HepG2 (cell line): ENCODE results near the gene EIF4H. TPM values are rescaled to one million over a fixed set of nuclear protein-coding genes. Genes with fewer than 3 reads are reported as not detected.
A peak's percentile ranks its signal among the peaks of the same experiment; 100 is the strongest.

Source experiments
- ATAC-seq: fragments of 200-7000 bp; cut with Tn5 transposase; 3 replicates; pipeline ENCODE4 v1.9.1; 2020; ENCODE audit warnings: mild to moderate bottlenecking, moderate library complexity
- BruUV-seq: library from RNA; stranded (reverse); fragments of 400-500 nt; replicated peaks from 2 replicates; lab custom pipeline; 2021; lab: Mats Ljungman, UMichigan
- CTCF ChIA-PET: fragments of 300-600 bp; formaldehyde crosslinking; extraction: SDS; loops from one replicate; lab custom pipeline; 2021; ENCODE audit warnings: low total read pairs, inconsistent platforms, low intra/inter-chr PET ratio; lab: Yijun Ruan, JAX
- POLR2A ChIA-PET: fragments of 350-600 bp; sonication (Branson Sonifier 250); formaldehyde crosslinking; loops from one replicate; lab custom pipeline; 2020; ENCODE audit warnings: antibody characterized with exemption, inconsistent platforms; lab: Yijun Ruan, JAX
- DNase-seq: peaks from one replicate; pipeline ENCODE4 v3.0.0-alpha.2; 2015; ENCODE audit warnings: low spot score
- FAIRE-seq: peaks from 3 replicates; lab custom pipeline; 2011; peaks lifted over from hg19 to GRCh38; lab: Jason Lieb, UNC
- H2AFZ ChIP-seq: one replicate; pipeline ENCODE4 v1.6.1; 2011; ENCODE audit warnings: low read length, inconsistent platforms
- H3K27ac ChIP-seq: fragments of 300-600 bp; 3 replicates; pipeline ENCODE4 v1.8.0; 2011; ENCODE audit warnings: mixed run types, mild to moderate bottlenecking, mixed read lengths, low read length, inconsistent platforms; ENCODE audit not compliant: insufficient read depth; ENCODE audit errors: extremely low read length
- H3K27me3 ChIP-seq, 2 experiments: fragments of 200-600 bp in 1 of 2; 2 replicates in 1 of 2; 3 replicates in 1 of 2; pipeline versions ENCODE4 v1.6.0 to v1.8.0; 2011; ENCODE audit warnings: low read length in 2 of 2, mild to moderate bottlenecking in 2 of 2, moderate library complexity in 2 of 2, inconsistent platforms in 1 of 2; ENCODE audit not compliant: insufficient read depth in 2 of 2, control insufficient read depth in 1 of 2
- H3K36me3 ChIP-seq, 2 experiments: fragments of 200-600 bp in 1 of 2; replicated peaks in 1 of 2; 2 replicates in 1 of 2; 3 replicates in 1 of 2; pipeline versions ENCODE4 v1.5.1 to v1.8.0; 2011; ENCODE audit warnings: low read length in 2 of 2, inconsistent platforms in 1 of 2; ENCODE audit not compliant: insufficient read depth in 2 of 2, control insufficient read depth in 1 of 2
- H3K4me1 ChIP-seq: 2 replicates; pipeline ENCODE4 v1.5.1; 2012; ENCODE audit warnings: low read length, inconsistent platforms; ENCODE audit not compliant: insufficient read depth
- H3K4me2 ChIP-seq: 2 replicates; pipeline ENCODE4 v1.6.0; 2011; ENCODE audit warnings: low read depth, low read length, inconsistent platforms
- H3K4me3 ChIP-seq, 3 experiments: fragments of 200-600 bp in 1 of 3; sonication (generic), shearing (Covaris generic) in 1 of 3; replicated peaks in 1 of 3; 2 replicates each; pipeline ENCODE4 v1.5.1; 2011 to 2016; ENCODE audit warnings: low read length in 3 of 3, inconsistent platforms in 2 of 3, low read depth in 2 of 3, mild to moderate bottlenecking in 2 of 3, control low read depth in 1 of 3, mixed read lengths in 1 of 3; ENCODE audit not compliant: insufficient read depth in 1 of 3
- H3K79me2 ChIP-seq: one replicate; pipeline ENCODE4 v1.6.1; 2011; ENCODE audit warnings: low read length, inconsistent platforms; ENCODE audit not compliant: insufficient read depth
- H3K9ac ChIP-seq: 2 replicates; pipeline ENCODE4 v1.6.0; 2011; ENCODE audit warnings: mild to moderate bottlenecking, low read depth, low read length, inconsistent platforms; ENCODE audit not compliant: insufficient read depth
- H3K9me3 ChIP-seq: 2 replicates; pipeline ENCODE4 v1.5.1; 2012; ENCODE audit warnings: mild to moderate bottlenecking, low read length
- H4K20me1 ChIP-seq: 2 replicates; pipeline ENCODE4 v1.6.0; 2011; ENCODE audit warnings: inconsistent platforms, mild to moderate bottlenecking, low read length, moderate library complexity; ENCODE audit not compliant: insufficient read depth
- CREB1 ChIP-seq, 2 experiments: fragments of 450-650 bp in 1 of 2; IDR thresholded peaks; 2 replicates each; pipeline ENCODE4 v1.6.1; 2016 to 2017; ENCODE audit warnings: control low read depth in 1 of 2, mild to moderate bottlenecking in 1 of 2, missing compliant biosample characterization in 1 of 2, missing genetic modification characterization in 1 of 2
- FIP1L1 ChIP-seq: fragments of 200-400 bp; formaldehyde crosslinking; IDR thresholded peaks from 2 replicates; pipeline ENCODE4 v1.6.1; 2018; ENCODE audit warnings: low read depth, mild to moderate bottlenecking, low read length, moderate library complexity, borderline replicate concordance; ENCODE audit not compliant: insufficient read depth
- HMG20A ChIP-seq: IDR thresholded peaks from 2 replicates; pipeline ENCODE4 v1.6.1; 2016; ENCODE audit warnings: borderline replicate concordance
- HNRNPUL1 ChIP-seq: fragments of 200-400 bp; formaldehyde crosslinking; IDR thresholded peaks from 2 replicates; pipeline ENCODE4 v1.6.1; 2017; ENCODE audit warnings: low read depth, mild to moderate bottlenecking, low read length, moderate library complexity
- MED1 ChIP-seq: sonication (generic); formaldehyde crosslinking; IDR thresholded peaks from 2 replicates; pipeline ENCODE4 v1.4.0; 2020; ENCODE audit warnings: missing genetic modification reagents
- NFYC ChIP-seq: IDR thresholded peaks from 2 replicates; pipeline ENCODE4 v1.6.1; 2016; ENCODE audit warnings: missing genetic modification reagents, missing compliant biosample characterization
- NR2F1 ChIP-seq, 2 experiments: fragments of 450-650 bp in 1 of 2; formaldehyde crosslinking in 1 of 2; IDR thresholded peaks; 2 replicates each; pipeline versions ENCODE4 v1.5.0 to v1.6.1; 2016 to 2020; ENCODE audit warnings: mild to moderate bottlenecking in 1 of 2, missing compliant biosample characterization in 1 of 2, missing genetic modification reagents in 1 of 2, moderate library complexity in 1 of 2
- SAP130 ChIP-seq: IDR thresholded peaks from 2 replicates; pipeline ENCODE4 v1.6.1; 2016; ENCODE audit warnings: low read depth
- SNAPC5 ChIP-seq: sonication (generic); formaldehyde crosslinking; IDR thresholded peaks from 2 replicates; pipeline ENCODE4 v1.8.1; 2023; ENCODE audit warnings: mild to moderate bottlenecking, missing genetic modification reagents, borderline replicate concordance
- SP5 ChIP-seq: IDR thresholded peaks from 2 replicates; pipeline ENCODE4 v1.6.1; 2016; ENCODE audit warnings: low read depth, borderline replicate concordance
- STAG1 ChIP-seq: sonication (generic); formaldehyde crosslinking; IDR thresholded peaks from 2 replicates; pipeline ENCODE4 v1.4.0; 2020; ENCODE audit warnings: missing genetic modification reagents
- TAF1 ChIP-seq: sonication (generic); formaldehyde crosslinking; IDR thresholded peaks from 2 replicates; pipeline ENCODE4 v1.4.0; 2020; ENCODE audit warnings: missing genetic modification reagents
- ZNF512 ChIP-seq: sonication (generic); formaldehyde crosslinking; IDR thresholded peaks from 2 replicates; pipeline ENCODE4 v1.4.0; 2020; ENCODE audit warnings: mild to moderate bottlenecking, missing genetic modification reagents
- ZNF652 ChIP-seq: IDR thresholded peaks from 2 replicates; pipeline ENCODE4 v1.6.1; 2016; ENCODE audit warnings: low read depth, borderline replicate concordance
- WGBS: methylation state at CpG from one replicate; pipeline ENCODE4 v1.1.6; 2017; ENCODE audit warnings: low lambda C conversion rate; 5-methylcytosine and 5-hydroxymethylcytosine counted together
- in situ Hi-C: cut with HindIII; loops from 2 replicates; pipeline ENCODE4 v1.10.0; 2017; ENCODE audit warnings: low pct_unique_long_range_greater_than_20kb; ENCODE audit not compliant: extremely low pct_ligation_motif_present
- intact Hi-C: fragments of 100-400 bp; cut with micrococcal nuclease; formaldehyde crosslinking; loops from one replicate; pipeline ENCODE4 v1.10.0; 2022; ENCODE audit not compliant: unreplicated experiment
- polyA plus RNA-seq, 8 experiments: library from polyadenylated mRNA; depleted of rRNA in 3 of 8; stranded (reverse) in 7 of 8; unstranded in 1 of 8; fragments of >200 nt; fragmentation: Illumina TruSeq in 4 of 8; extraction: Trizol in 4 of 8; gene quantifications; 2 replicates each; pipeline versions ENCODE4 v1.2.1 to v1.2.3, GENCODE V29; 2011 to 2016; ENCODE audit warnings: low read depth in 4 of 8, missing spikeins in 1 of 8, mixed read lengths in 1 of 8; ENCODE audit not compliant: insufficient read depth in 1 of 8
- total RNA-seq, 5 experiments: library from RNA; depleted of rRNA; stranded (reverse); fragments of >200 nt; fragmentation: Illumina TruSeq; extraction: Trizol; gene quantifications; 2 replicates each; pipeline ENCODE4 v1.2.3, GENCODE V29; 2016; ENCODE audit warnings: low read depth in 1 of 5
- TF ChIP-seq, protein P1 (sequence below): sonication (generic); formaldehyde crosslinking; IDR thresholded peaks from 2 replicates; pipeline ENCODE4 v1.4.0; 2020; ENCODE audit warnings: missing genetic modification reagents, mild to moderate bottlenecking, borderline replicate concordance
- TF ChIP-seq, protein P2 (sequence below): sonication (generic); formaldehyde crosslinking; IDR thresholded peaks from 2 replicates; pipeline ENCODE4 v1.5.0; 2020; ENCODE audit warnings: mild to moderate bottlenecking, missing genetic modification reagents, moderate library complexity

EIF4H gene
- total and polyA plus RNA-seq, 2 of the 13 experiments (the other 11 are each of a cell fraction or from before 2014, with no cell fraction given): 232 to 321 TPM

- H3K4me2 ChIP-seq: peak overlapping the region; percentile 57
- CTCF ChIA-PET: interaction anchor here (2.9 kb wide), 1 partner anchor 97 kb away, joined by 7 read pairs; no protein-coding TSS in a partner anchor
Measured at GRCh38 chr7:74164985-74165456, 9.1 kb upstream of the EIF4H start.

More at GRCh38 chr7:74164985-74165456, 9.1 kb upstream of the EIF4H start:
- Histone ChIP-seq H4K20me1 (no peaks in the 10 kb centered on the region; the same call in 1 of the 2 replicates), H2AFZ (no peak overlapping the region), H3K4me1 (peaks cover 19% of the 10 kb centered on the region)
- in situ Hi-C loops: no loop called here
- FAIRE-seq: no peak
- TF ChIP-seq HMG20A (CRISPR knock-in tag) (peak; percentile 18; the same call in 1 of the 2 replicates), SP5 (CRISPR knock-in tag) (no peak), MED1 (CRISPR knock-in tag) (no peak), SAP130 (CRISPR knock-in tag) (0 out of 2 replicates have a peak, but pooled peaks have one; percentile 18), FIP1L1 (no peak), ZNF652 (peak; percentile 95), SNAPC5 (CRISPR knock-in tag) (no peak), ZNF512 (CRISPR knock-in tag) (no peak), CREB1 (IDR thresholded peaks at IDR 0.05) (no peak), CREB1 (CRISPR knock-in tag; IDR thresholded peaks at IDR 0.05) (no peak), NR2F1 (CRISPR knock-in tag; IDR thresholded peaks at IDR 0.05) (no peak), HNRNPUL1 (no peak), STAG1 (peak; percentile 34), NFYC (no peak), TAF1 (CRISPR knock-in tag) (no peak)
- TF ChIP-seq, protein P1, sequence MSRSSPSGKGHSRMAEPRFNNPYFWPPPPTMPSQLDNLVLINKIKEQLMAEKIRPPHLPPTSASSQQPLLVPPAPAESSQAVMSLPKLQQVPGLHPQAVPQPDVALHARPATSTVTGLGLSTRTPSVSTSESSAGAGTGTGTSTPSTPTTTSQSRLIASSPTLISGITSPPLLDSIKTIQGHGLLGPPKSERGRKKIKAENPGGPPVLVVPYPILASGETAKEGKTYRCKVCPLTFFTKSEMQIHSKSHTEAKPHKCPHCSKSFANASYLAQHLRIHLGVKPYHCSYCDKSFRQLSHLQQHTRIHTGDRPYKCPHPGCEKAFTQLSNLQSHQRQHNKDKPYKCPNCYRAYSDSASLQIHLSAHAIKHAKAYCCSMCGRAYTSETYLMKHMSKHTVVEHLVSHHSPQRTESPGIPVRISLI (CRISPR knock-in tag): peak; percentile 83; the same call in 1 of the 2 replicates
- TF ChIP-seq, protein P2, sequence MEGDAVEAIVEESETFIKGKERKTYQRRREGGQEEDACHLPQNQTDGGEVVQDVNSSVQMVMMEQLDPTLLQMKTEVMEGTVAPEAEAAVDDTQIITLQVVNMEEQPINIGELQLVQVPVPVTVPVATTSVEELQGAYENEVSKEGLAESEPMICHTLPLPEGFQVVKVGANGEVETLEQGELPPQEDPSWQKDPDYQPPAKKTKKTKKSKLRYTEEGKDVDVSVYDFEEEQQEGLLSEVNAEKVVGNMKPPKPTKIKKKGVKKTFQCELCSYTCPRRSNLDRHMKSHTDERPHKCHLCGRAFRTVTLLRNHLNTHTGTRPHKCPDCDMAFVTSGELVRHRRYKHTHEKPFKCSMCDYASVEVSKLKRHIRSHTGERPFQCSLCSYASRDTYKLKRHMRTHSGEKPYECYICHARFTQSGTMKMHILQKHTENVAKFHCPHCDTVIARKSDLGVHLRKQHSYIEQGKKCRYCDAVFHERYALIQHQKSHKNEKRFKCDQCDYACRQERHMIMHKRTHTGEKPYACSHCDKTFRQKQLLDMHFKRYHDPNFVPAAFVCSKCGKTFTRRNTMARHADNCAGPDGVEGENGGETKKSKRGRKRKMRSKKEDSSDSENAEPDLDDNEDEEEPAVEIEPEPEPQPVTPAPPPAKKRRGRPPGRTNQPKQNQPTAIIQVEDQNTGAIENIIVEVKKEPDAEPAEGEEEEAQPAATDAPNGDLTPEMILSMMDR (CRISPR knock-in tag): peak; percentile 52
- TF ChIP-seq, all 625 proteins: peak for 6
- no peak for DNase-seq
- ATAC-seq: no peak; the same call in 1 of the 3 replicates
- no peaks in the 10 kb centered on the region for H3K36me3 ChIP-seq
- POLR2A ChIA-PET: interaction anchor here (1.1 kb wide), 1 partner anchor 9 kb away, joined by 8 read pairs; the partner anchor contains the start of gene EIF4H
- H3K27ac ChIP-seq: no peak overlapping the region
- H3K4me3 ChIP-seq: no peak overlapping the region
- no peaks in the 10 kb centered on the region for H3K9me3 ChIP-seq
- intact Hi-C loops: no loop called here
- 2% methylated on average over 7 of the region's 7 CpGs for WGBS
- no peaks in the 10 kb centered on the region for H3K79me2 ChIP-seq
- no peak overlapping the region for H3K9ac ChIP-seq
- no TSS peak for BruUV-seq
- H3K27me3 ChIP-seq: no peaks in the 10 kb centered on the region
